Measurements from ENCODE around the gene PNMA6E. TPM values are rescaled to one million over a fixed set of nuclear protein-coding genes. Genes with fewer than 3 reads are reported as not detected.

PNMA6E gene
- total and polyA plus RNA-seq, 12 donors = 0.07 to 0.27 (median 0.16) TPM; not detected in 5

DNA sequence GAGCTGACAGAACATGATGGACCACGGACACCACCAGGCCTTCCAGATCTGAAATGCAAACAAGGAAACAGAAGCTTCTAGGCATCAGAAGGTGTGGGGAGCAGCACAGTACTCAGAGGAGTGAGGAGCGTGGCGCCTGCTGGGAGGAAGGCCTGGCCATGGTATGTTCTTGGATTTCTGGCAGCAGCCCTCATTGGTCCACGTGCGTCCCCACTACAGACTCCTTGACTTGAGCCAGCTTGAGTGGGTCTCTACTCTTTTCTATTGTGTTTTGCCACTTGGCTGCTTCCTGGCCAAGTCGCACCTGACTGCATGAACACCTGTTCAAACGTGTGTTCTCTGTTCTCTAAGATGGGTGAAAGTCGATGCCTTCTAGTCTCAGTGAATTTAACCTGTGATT is 49.2 kb downstream of the PNMA6E start:
- TF ChIP-seq, protein P1, sequence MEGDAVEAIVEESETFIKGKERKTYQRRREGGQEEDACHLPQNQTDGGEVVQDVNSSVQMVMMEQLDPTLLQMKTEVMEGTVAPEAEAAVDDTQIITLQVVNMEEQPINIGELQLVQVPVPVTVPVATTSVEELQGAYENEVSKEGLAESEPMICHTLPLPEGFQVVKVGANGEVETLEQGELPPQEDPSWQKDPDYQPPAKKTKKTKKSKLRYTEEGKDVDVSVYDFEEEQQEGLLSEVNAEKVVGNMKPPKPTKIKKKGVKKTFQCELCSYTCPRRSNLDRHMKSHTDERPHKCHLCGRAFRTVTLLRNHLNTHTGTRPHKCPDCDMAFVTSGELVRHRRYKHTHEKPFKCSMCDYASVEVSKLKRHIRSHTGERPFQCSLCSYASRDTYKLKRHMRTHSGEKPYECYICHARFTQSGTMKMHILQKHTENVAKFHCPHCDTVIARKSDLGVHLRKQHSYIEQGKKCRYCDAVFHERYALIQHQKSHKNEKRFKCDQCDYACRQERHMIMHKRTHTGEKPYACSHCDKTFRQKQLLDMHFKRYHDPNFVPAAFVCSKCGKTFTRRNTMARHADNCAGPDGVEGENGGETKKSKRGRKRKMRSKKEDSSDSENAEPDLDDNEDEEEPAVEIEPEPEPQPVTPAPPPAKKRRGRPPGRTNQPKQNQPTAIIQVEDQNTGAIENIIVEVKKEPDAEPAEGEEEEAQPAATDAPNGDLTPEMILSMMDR (IDR thresholded peaks at IDR 0.05) = no peak
- TF ChIP-seq POLR2A (IDR thresholded peaks at IDR 0.05) = no peak
- intact Hi-C loops (cut with DNase I) = no loop called here
- H3K36me3 ChIP-seq (replicated peaks in 1 of 2) = peaks cover 0 to 18% of the 10 kb centered on the region in 2 donors
- H3K27me3 ChIP-seq = no peaks in the 10 kb centered on the region
- H3K4me1 ChIP-seq (replicated peaks in 1 of 2) = no peaks in the 10 kb centered on the region
- DNase-seq = no peak
- H3K9me3 ChIP-seq (replicated peaks in 1 of 3) = no peaks in the 10 kb centered on the region
- WGBS, 4 donors = 75 to 92% (median 81%) methylated on average over 3 to 8 of the region's 8 CpGs
- H3K4me3 ChIP-seq = no peak overlapping the region
- H3K27ac ChIP-seq = peak overlapping the region in 2 of 5 donors; percentile 45 to 55

DNA sequence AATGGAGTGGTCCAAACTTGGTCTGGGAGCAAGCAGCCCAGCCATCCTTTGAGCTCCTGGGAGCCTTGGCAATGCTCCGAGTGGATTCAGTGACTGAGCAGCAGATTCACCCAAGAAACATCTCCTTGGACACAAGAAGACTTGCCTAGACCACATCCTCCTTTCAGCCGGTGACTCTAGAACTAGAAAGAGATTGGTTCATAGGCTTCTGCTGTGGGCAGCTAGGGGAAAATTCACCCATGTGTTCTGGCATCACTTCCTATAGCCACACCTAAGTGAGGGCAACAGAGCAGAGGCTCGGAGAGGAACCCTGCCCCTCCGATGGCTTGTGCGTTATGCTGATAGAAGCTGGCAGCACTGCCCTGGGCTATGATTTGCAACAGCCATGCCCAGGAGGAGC is 51.2 kb downstream of the PNMA6E start:
- Histone ChIP-seq H3K27me3 (no peaks in the 10 kb centered on the region), H3K27ac (peak overlapping the region in 3 of 5 donors; percentile 17 to 62 (median 48)), H3K9me3 (replicated peaks in 1 of 3) (no peaks in the 10 kb centered on the region), H3K4me1 (replicated peaks in 1 of 2) (no peaks in the 10 kb centered on the region), H3K36me3 (replicated peaks in 1 of 2) (peaks cover 0 to 34% of the 10 kb centered on the region in 2 donors), H3K4me3 (no peak overlapping the region)
- no peak for DNase-seq
- WGBS, 4 donors = 60 to 94% (median 80%) methylated on average over 1 to 5 of the region's 5 CpGs
- no peak for TF ChIP-seq POLR2A (IDR thresholded peaks at IDR 0.05)
- TF ChIP-seq, protein P1 (IDR thresholded peaks at IDR 0.05) = no peak
- intact Hi-C loops (cut with DNase I) = no loop called here

DNA sequence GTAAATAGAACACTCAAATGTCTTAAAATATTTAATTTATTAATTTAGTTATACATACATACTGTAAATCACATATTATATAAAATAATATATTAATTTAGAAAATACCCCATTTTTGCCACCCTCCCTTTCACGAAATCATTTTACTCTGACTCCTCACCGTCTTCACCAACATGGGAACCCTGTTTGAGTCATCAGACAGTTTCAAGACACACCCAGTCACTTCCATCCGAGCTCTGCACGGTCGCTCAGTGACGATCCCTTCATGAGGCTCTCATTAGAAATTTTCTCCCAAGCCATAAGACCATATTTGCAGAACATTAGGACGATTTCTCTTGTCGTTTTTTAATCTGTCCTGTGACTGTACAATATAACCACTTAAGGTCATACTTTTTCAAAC is 52.7 kb downstream of the PNMA6E start:
- H3K4me3 ChIP-seq = no peak overlapping the region
- 59 to 74% (median 70%) methylated on average over 8 of the region's 8 CpGs for WGBS, 4 donors
- TF ChIP-seq, protein P1 (IDR thresholded peaks at IDR 0.05) = no peak
- TF ChIP-seq POLR2A (IDR thresholded peaks at IDR 0.05) = no peak
- H3K4me1 ChIP-seq (replicated peaks in 1 of 2) = no peaks in the 10 kb centered on the region
- H3K36me3 ChIP-seq (replicated peaks in 1 of 2) = peaks cover 0 to 41% of the 10 kb centered on the region in 2 donors
- intact Hi-C loops (cut with DNase I) = no loop called here
- H3K27me3 ChIP-seq = no peaks in the 10 kb centered on the region
- H3K27ac ChIP-seq = peak overlapping the region in 1 of 5 donors; percentile 9
- peak in 1 of 7 donors; percentile 21 for DNase-seq
- no peaks in the 10 kb centered on the region for H3K9me3 ChIP-seq (replicated peaks in 1 of 3)

DNA sequence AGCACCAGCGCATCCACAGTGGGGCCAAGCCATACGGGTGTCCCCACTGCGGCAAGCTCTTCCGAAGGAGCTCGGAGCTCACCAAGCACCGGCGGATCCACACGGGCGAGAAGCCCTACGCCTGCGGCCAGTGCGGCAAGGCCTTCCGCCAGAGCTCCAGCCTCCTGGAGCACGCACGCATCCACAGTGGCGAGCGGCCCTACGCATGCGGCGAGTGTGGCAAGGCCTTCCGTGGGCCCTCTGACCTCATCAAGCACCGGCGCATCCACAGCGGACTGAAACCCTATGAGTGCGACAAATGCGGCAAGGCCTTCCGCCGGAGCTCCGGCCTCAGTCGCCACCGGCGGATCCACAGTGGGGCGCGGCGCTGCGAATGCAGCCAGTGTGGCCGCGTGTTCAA is 53.6 kb downstream of the PNMA6E start:
- TF ChIP-seq, protein P1 (IDR thresholded peaks at IDR 0.05) = no peak
- TF ChIP-seq POLR2A (IDR thresholded peaks at IDR 0.05) = no peak
- Histone ChIP-seq H3K4me3 (no peak overlapping the region), H3K9me3 (replicated peaks in 1 of 3) (no peaks in the 10 kb centered on the region), H3K36me3 (replicated peaks in 1 of 2) (peaks cover 0 to 41% of the 10 kb centered on the region in 2 donors), H3K27me3 (no peaks in the 10 kb centered on the region), H3K27ac (no peak overlapping the region), H3K4me1 (replicated peaks in 1 of 2) (peaks cover 3 to 5% of the 10 kb centered on the region in 2 donors)
- DNase-seq = no peak
- intact Hi-C loops (cut with DNase I) = no loop called here
- 95 to 100% (median 95%) methylated on average over 2 to 38 of the region's 38 CpGs; no CpG with 5 or more reads in 1 of the 4 donors for WGBS, 4 donors

Small RNA genes lying within 50 kb of the gene (small RNA-seq; reads per million reads assigned to genes)
- gene AC152007.1 (0 reads per million in 2 donors), gene RN7SL667P (0 reads per million in 2 donors)

Other genes with a start within 250 kb of the PNMA6E start
- gene MAGEA1, start 222.1 kb downstream of the PNMA6E start, total RNA-seq = not detected
- gene MAGEA1, start 222.1 kb downstream of the PNMA6E start, polyA plus RNA-seq = not detected
- under 1 TPM in 4 of 9 donors, not detected in 5; 0.14 to 0.54 (median 0.32) TPM for gene PNMA6F, start 79.6 kb downstream of the PNMA6E start, total RNA-seq
- gene PNMA6F, start 79.6 kb downstream of the PNMA6E start, polyA plus RNA-seq = 1 to 10 TPM in 1 of 3 donors, under 1 TPM in 2; 0.30 to 1.1 (median 0.40) TPM
- 100 to 1,000 TPM in 5 of 9 donors, 10 to 100 TPM in 4; 64.1 to 252 (median 114) TPM for gene ZNF275, start 67.2 kb downstream of the PNMA6E start, total RNA-seq
- gene ZNF275, start 67.2 kb downstream of the PNMA6E start, polyA plus RNA-seq = 100 to 1,000 TPM in 1 of 3 donors, 10 to 100 TPM in 2; 22.8 to 216 (median 47.3) TPM
- 1 to 10 TPM; 2.6 to 7.5 (median 4.1) TPM for gene ZFP92, start 10.1 kb upstream of the PNMA6E start, total RNA-seq
- 1 to 10 TPM in 1 of 3 donors, under 1 TPM in 2; 0.71 to 4.2 (median 0.97) TPM for gene ZFP92, start 10.1 kb upstream of the PNMA6E start, polyA plus RNA-seq
- gene TREX2, start 44.7 kb upstream of the PNMA6E start, total RNA-seq = 1 to 10 TPM in 3 of 9 donors, under 1 TPM in 5, not detected in 1; 0.28 to 4.3 (median 0.63) TPM
- gene TREX2, start 44.7 kb upstream of the PNMA6E start, polyA plus RNA-seq = 1 to 10 TPM in 2 of 3 donors, not detected in 1; 1.7 to 1.8 TPM
- 10 to 100 TPM; 13.0 to 46.3 (median 19.3) TPM for gene HAUS7, start 69.2 kb upstream of the PNMA6E start, total RNA-seq
- gene HAUS7, start 69.2 kb upstream of the PNMA6E start, polyA plus RNA-seq = 100 to 1,000 TPM in 1 of 3 donors, 10 to 100 TPM in 1, 1 to 10 TPM in 1; 7.3 to 111 (median 59.1) TPM
- 100 to 1,000 TPM in 7 of 9 donors, 10 to 100 TPM in 2; 18.9 to 338 (median 254) TPM for gene BGN, start 93.6 kb upstream of the PNMA6E start, total RNA-seq
- 100 to 1,000 TPM; 176 to 598 (median 240) TPM for gene BGN, start 93.6 kb upstream of the PNMA6E start, polyA plus RNA-seq
- 10 to 100 TPM in 8 of 9 donors, 1 to 10 TPM in 1; 1.1 to 46.4 (median 19.9) TPM for gene ATP2B3, start 116.3 kb upstream of the PNMA6E start, total RNA-seq
- 10 to 100 TPM in 2 of 3 donors, 1 to 10 TPM in 1; 9.8 to 15.3 (median 13.6) TPM for gene ATP2B3, start 116.3 kb upstream of the PNMA6E start, polyA plus RNA-seq
- 10 to 100 TPM; 13.2 to 36.7 (median 24.1) TPM for gene CCNQ, start 197.8 kb upstream of the PNMA6E start, total RNA-seq
- 10 to 100 TPM; 18.7 to 48.5 (median 38.1) TPM for gene CCNQ, start 197.8 kb upstream of the PNMA6E start, polyA plus RNA-seq
- 10 to 100 TPM in 1 of 9 donors, under 1 TPM in 5, not detected in 3; 0.11 to 15.9 (median 0.24) TPM for gene DUSP9, start 245.9 kb upstream of the PNMA6E start, total RNA-seq
- not detected for gene DUSP9, start 245.9 kb upstream of the PNMA6E start, polyA plus RNA-seq

Data from adrenal gland (tissue), 12 donors.